ENCODE results near the gene KRTAP4-9. TPM values are rescaled to one million over a fixed set of nuclear protein-coding genes. Genes with fewer than 3 reads are reported as not detected.
"Not testable (repeated sequence)": the region's sequence is repeated elsewhere in the genome, so short reads cannot be mapped to it uniquely, and the experiment has no call there.

KRTAP4-9 gene
- total RNA-seq (not detected), polyA plus RNA-seq (not detected), total RNA-seq (0 reads per million in 6 experiments)

GRCh38 chr17:41105347-41105746, at the start of gene KRTAP4-9:
KRTAP4-9 (plus strand) TSS chr17:41105389; CDS start chr17:41105389, 0 bp downstream.
- H3K4me3 Mint-ChIP-seq, DNase-seq, H3K36me3 Mint-ChIP-seq, H3K27me3 Mint-ChIP-seq, H3K9me3 Mint-ChIP-seq, POLR2A ChIA-PET, ATAC-seq: not testable (repeated sequence)
- peaks cover 8 to 40% (median 24%) of the 10 kb centered on the region in 4 donors for H3K4me1 Mint-ChIP-seq
- peak within 1 kb of the TSS in 5 of 10 donors; percentile 25 to 72 (median 54) for H3K27ac Mint-ChIP-seq

DNA sequence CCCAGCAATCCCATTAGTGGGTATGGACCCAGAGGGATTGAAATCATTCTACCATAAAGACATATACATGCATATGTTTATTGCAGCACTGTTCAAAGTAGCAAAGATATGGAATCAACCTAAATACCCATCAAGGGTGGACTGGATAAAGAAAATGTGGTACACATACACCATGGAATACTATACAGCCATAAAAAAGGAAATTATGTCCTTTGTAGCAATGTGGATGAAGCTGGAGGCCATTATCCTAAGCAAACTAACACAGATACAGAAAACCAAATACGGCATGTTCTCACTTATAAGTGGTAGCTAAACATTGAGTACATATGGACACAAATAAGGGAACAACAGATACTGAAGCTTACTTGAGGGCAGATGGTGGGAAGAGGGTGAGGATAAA, 47.6 kb upstream of the KRTAP4-9 start:
- ATAC-seq (no peak), DNase-seq (no peak)
- H3K27me3 Mint-ChIP-seq, result peaks cover 14 to 52% (median 25%) of the 10 kb centered on the region in 5 donors
- POLR2A ChIA-PET, result no interaction called here
- H3K4me3 Mint-ChIP-seq, result no peak overlapping the region
- peaks cover 0 to 7% (median 6%) of the 10 kb centered on the region in 3 donors for H3K36me3 Mint-ChIP-seq
- H3K4me1 Mint-ChIP-seq, result no peaks in the 10 kb centered on the region
- peaks cover 0 to 7% (median 0%) of the 10 kb centered on the region in 9 donors for H3K9me3 Mint-ChIP-seq
- H3K27ac Mint-ChIP-seq, result no peak overlapping the region

- no peak overlapping the region for H3K4me3 Mint-ChIP-seq
- DNase-seq, result no peak
- ATAC-seq, result no peak
- H3K36me3 Mint-ChIP-seq, result peaks cover 0 to 7% (median 4%) of the 10 kb centered on the region in 3 donors
- H3K9me3 Mint-ChIP-seq, result peaks cover 0 to 7% (median 0%) of the 10 kb centered on the region in 9 donors
- H3K27me3 Mint-ChIP-seq, result peaks cover 14 to 53% (median 27%) of the 10 kb centered on the region in 5 donors
- POLR2A ChIA-PET, result no interaction called here
- H3K4me1 Mint-ChIP-seq, result no peaks in the 10 kb centered on the region
- H3K27ac Mint-ChIP-seq, result no peak overlapping the region
Observed at GRCh38 chr17:41058741-41059140, 46.4 kb upstream of the KRTAP4-9 start.

GRCh38 chr17:41059276-41060051, 45.7 kb upstream of the KRTAP4-9 start:
- POLR2A ChIA-PET, H3K36me3 Mint-ChIP-seq, ATAC-seq, H3K4me3 Mint-ChIP-seq, H3K4me1 Mint-ChIP-seq, H3K9me3 Mint-ChIP-seq, DNase-seq: not testable (repeated sequence)
- Mint-ChIP-seq H3K27ac (peak overlapping the region in 1 of 10 donors; percentile 6), H3K27me3 (peaks cover 14 to 56% (median 30%) of the 10 kb centered on the region in 5 donors)

DNA sequence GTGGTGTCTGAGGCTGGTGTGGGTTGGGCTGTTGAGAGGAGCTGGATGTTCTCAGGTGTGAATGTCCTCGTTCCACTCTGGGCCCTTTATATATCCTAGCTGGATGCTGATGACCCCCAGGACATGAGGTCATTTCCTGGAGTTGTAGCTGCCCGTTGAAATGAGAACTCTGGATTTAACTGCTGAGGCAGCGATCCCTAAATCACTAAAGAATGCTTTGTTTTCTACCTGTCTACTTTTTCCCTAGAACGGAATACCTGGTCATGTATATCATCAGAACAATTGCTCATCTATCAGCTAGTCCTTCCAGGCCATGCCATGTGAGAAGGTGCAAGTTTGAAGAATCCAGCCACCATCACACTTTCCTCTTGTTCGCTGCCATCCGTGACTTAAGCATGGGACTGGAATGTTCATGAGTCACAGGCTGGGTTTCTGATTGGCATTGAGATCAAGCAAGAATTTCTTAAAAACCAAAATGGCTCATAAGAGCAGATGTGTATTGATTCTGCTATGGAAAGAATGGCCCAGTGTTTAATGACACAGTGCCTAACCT, 45.1 kb upstream of the KRTAP4-9 start, which contains the start of gene KRTAP2-3:
Gene KRTAP2-3, minus strand, starts transcription at position 63 of the 553 bp plus-strand sequence. CDS start 64 bp downstream, outside the sequence.
- H3K4me3 Mint-ChIP-seq, result no peak within 1 kb of the TSS
- H3K9me3 Mint-ChIP-seq, result peaks cover 0 to 7% (median 0%) of the 10 kb centered on the region in 9 donors
- H3K36me3 Mint-ChIP-seq, result peaks cover 0 to 7% (median 4%) of the 10 kb centered on the region in 3 donors
- H3K4me1 Mint-ChIP-seq, result no peaks in the 10 kb centered on the region
- peak within 1 kb of the TSS in 2 of 10 donors; percentile 6 for H3K27ac Mint-ChIP-seq
- POLR2A ChIA-PET, result no interaction called here
- ATAC-seq (no peak), DNase-seq (no peak)
- H3K27me3 Mint-ChIP-seq, result peaks cover 14 to 56% (median 29%) of the 10 kb centered on the region in 5 donors

DNA sequence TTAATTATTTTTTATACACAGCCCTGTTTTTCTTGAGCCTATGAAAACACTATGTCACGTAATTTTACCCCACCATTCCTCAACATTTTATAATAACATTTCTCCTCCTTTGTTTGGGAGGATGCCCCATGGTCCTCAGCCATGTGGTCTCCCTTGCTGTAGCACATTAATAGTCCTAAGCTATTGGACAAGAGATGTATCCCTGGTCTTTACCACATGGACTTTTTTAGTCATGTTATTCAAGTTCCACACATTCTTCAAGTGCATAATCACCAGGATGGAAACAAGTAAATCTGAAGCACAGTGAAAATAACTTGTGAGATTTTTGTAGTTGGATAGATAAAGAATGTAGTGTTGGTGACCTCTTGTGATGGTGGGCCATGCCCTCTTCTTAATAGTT, 43.2 kb upstream of the KRTAP4-9 start:
- POLR2A ChIA-PET, result no interaction called here
- Mint-ChIP-seq H3K36me3 (peaks cover 0 to 7% (median 4%) of the 10 kb centered on the region in 3 donors), H3K4me1 (no peaks in the 10 kb centered on the region), H3K27ac (no peak overlapping the region), H3K4me3 (no peak overlapping the region), H3K9me3 (peaks cover 0 to 7% (median 0%) of the 10 kb centered on the region in 9 donors), H3K27me3 (peaks cover 14 to 41% (median 22%) of the 10 kb centered on the region in 5 donors)
- DNase-seq, result no peak
- no peak for ATAC-seq

DNA sequence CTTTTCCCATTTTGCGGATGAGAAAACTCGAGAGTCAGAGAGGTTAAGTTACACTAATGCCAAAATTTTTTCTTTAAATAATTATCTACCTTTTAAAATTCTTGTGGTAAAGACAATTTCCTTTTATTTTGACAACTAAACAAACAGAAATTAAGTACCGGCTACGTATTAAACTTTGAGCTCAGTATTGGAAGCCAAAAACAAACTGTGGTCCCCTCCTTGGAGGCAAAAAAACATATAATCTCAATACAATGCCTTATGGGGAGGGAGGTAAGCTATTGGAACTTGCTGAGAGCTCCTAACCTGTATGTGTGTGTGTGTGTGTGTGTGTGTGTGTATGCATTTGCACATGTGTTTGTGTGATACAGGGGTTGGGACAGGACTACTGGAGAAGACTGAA, 41.7 kb upstream of the KRTAP4-9 start:
- Mint-ChIP-seq H3K27me3 (peaks cover 14 to 32% (median 21%) of the 10 kb centered on the region in 5 donors), H3K27ac (no peak overlapping the region)

GRCh38 chr17:41064301-41064700, 40.9 kb upstream of the KRTAP4-9 start:
- POLR2A ChIA-PET, result no interaction called here
- Mint-ChIP-seq H3K36me3 (no peaks in the 10 kb centered on the region), H3K9me3 (no peaks in the 10 kb centered on the region)

More for the DNA sequence above, 41.7 kb upstream of the KRTAP4-9 start:
- Mint-ChIP-seq H3K4me3 (no peak overlapping the region), H3K4me1 (no peaks in the 10 kb centered on the region), H3K36me3 (no peaks in the 10 kb centered on the region), H3K9me3 (no peaks in the 10 kb centered on the region)
- DNase-seq (no peak), ATAC-seq (no peak)
- POLR2A ChIA-PET, result no interaction called here

DNA sequence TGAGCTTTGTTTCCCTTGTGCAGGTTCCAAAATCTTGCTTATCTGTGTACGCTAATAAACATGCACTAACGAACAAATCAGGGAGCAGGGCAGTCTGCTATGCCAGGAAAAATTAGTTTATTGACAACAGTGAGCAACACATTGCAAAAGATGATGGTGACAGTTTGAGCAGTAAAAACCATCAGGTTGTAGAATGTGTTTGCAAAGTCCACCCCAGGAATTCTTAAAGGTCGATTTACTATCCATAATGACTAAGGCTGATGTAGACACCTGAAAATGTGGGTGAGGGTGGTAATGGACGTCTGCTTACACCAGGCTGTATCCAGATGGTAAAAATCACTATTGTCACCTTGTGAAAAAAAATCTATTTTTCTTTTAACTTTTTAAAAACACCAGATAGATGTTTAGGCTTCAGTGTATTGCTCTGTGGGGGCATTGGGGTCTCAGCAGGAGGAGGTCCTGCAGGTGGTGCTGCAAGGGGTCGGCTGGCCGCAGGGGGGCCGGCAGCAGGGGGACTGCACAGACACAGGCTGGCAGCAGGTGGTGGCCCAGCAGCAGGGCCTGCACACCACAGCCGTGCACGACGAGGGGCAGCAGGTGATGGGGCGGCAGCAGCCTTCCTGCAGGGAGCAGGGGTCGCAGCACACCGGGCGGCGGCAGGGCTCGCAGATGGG, 40.0 kb upstream of the KRTAP4-9 start:
- H3K4me1 Mint-ChIP-seq, H3K4me3 Mint-ChIP-seq, H3K36me3 Mint-ChIP-seq, POLR2A ChIA-PET, H3K9me3 Mint-ChIP-seq, H3K27ac Mint-ChIP-seq, ATAC-seq, DNase-seq: not testable (repeated sequence)
- H3K27me3 Mint-ChIP-seq, result peaks cover 8 to 20% (median 11%) of the 10 kb centered on the region in 5 donors

More at GRCh38 chr17:41064301-41064700, 40.9 kb upstream of the KRTAP4-9 start:
- Mint-ChIP-seq H3K4me3 (no peak overlapping the region), H3K4me1 (peaks cover 0 to 5% (median 1%) of the 10 kb centered on the region in 4 donors), H3K27me3 (peaks cover 11 to 24% (median 18%) of the 10 kb centered on the region in 5 donors), H3K27ac (no peak overlapping the region)
- no peak for DNase-seq
- ATAC-seq, result no peak

GRCh38 chr17:41065829-41066624, 39.2 kb upstream of the KRTAP4-9 start, which contains the start of gene KRTAP2-4:
KRTAP2-4 (minus strand) TSS chr17:41065879; CDS start chr17:41065845, 34 bp downstream.
- DNase-seq (no peak), ATAC-seq (no peak)
- H3K4me1 Mint-ChIP-seq, result peaks cover 0 to 6% (median 1%) of the 10 kb centered on the region in 4 donors
- POLR2A ChIA-PET, result no interaction called here
- no peaks in the 10 kb centered on the region for H3K36me3 Mint-ChIP-seq
- no peak within 1 kb of the TSS for H3K27ac Mint-ChIP-seq
- H3K27me3 Mint-ChIP-seq, result peaks cover under 1 to 13% (median 5%) of the 10 kb centered on the region in 5 donors
- H3K4me3 Mint-ChIP-seq, result no peak within 1 kb of the TSS
- no peaks in the 10 kb centered on the region for H3K9me3 Mint-ChIP-seq

- POLR2A ChIA-PET, result no interaction called here
- H3K4me3 Mint-ChIP-seq, result no peak overlapping the region
- no peaks in the 10 kb centered on the region for H3K9me3 Mint-ChIP-seq
- peaks cover 0 to 7% (median 2%) of the 10 kb centered on the region in 5 donors for H3K27me3 Mint-ChIP-seq
- no peak overlapping the region for H3K27ac Mint-ChIP-seq
- no peaks in the 10 kb centered on the region for H3K36me3 Mint-ChIP-seq
- DNase-seq (no peak), ATAC-seq (no peak)
- H3K4me1 Mint-ChIP-seq, result peaks cover 0 to 6% (median 1%) of the 10 kb centered on the region in 4 donors
Observed at GRCh38 chr17:41067281-41067680, 37.9 kb upstream of the KRTAP4-9 start.

DNA sequence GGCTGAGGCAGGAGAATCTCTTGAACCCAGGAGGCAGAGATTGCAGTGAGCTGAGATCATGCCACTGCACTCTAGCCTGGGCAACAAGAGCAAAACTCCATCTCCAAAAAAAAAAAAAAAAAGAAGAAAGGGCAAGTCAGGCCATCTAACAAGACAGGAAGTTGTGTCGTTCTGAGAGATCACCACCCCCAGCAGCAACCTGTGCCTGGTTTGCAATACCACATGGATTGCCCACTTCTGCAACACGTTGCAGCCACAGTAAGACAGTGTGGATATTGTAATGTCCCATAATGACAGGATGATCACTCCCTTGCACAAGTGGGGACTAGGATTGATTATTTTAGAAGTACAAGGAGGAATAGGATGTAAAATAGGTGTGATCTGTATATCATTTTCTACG, 36.2 kb upstream of the KRTAP4-9 start:
- POLR2A ChIA-PET, result no interaction called here
- Mint-ChIP-seq H3K36me3 (no peaks in the 10 kb centered on the region), H3K27me3 (peaks cover 0 to 2% (median 0%) of the 10 kb centered on the region in 5 donors), H3K27ac (no peak overlapping the region), H3K4me3 (no peak overlapping the region), H3K4me1 (peaks cover 0 to 6% (median 1%) of the 10 kb centered on the region in 4 donors), H3K9me3 (no peaks in the 10 kb centered on the region)
- ATAC-seq (no peak), DNase-seq (no peak)
